Measurements from ENCODE around the gene LRRC51.

The LRRC51 gene

GRCh38 chr11:72112978-72113808 lies 32.5 kb downstream of the LRRC51 start:
- TF ChIP-seq CTCF (IDR thresholded peaks at IDR 0.05): no peak

- TF ChIP-seq CTCF (IDR thresholded peaks at IDR 0.05): no peak
These were observed 33.9 kb downstream of the LRRC51 start for GRCh38 chr11:72114570-72114969.

GRCh38 chr11:72116019-72116755 lies 35.5 kb downstream of the LRRC51 start:
- TF ChIP-seq CTCF (IDR thresholded peaks at IDR 0.05): no peak

- no peak for TF ChIP-seq CTCF (IDR thresholded peaks at IDR 0.05)
These were observed 38.5 kb downstream of the LRRC51 start for GRCh38 chr11:72119198-72119597.

- TF ChIP-seq CTCF (IDR thresholded peaks at IDR 0.05): no peak
These were observed 40.3 kb downstream of the LRRC51 start for GRCh38 chr11:72120930-72121329.

GRCh38 chr11:72122607-72123006 lies 42.0 kb downstream of the LRRC51 start:
- TF ChIP-seq CTCF (IDR thresholded peaks at IDR 0.05): no peak

GRCh38 chr11:72123117-72123653 lies 42.5 kb downstream of the LRRC51 start:
- TF ChIP-seq CTCF (IDR thresholded peaks at IDR 0.05): no peak
